BLaER1 treated with 17β-estradiol and CSF1 and Interleukin-3, amounts not matched to agents 10 nM and 100 nM (cell line): ENCODE measurements around the gene POU2F2.

Experiments
- H3K27ac ChIP-seq, 11 experiments: shearing (Covaris generic); formaldehyde crosslinking; 2 replicates each; pipeline ENCODE4 v1.8.1; 2022
- H3K27me3 ChIP-seq, 11 experiments: shearing (Covaris generic); formaldehyde crosslinking; 2 replicates each; pipeline ENCODE4 v1.8.1; 2022
- H3K36me3 ChIP-seq, 11 experiments: shearing (Covaris generic); formaldehyde crosslinking; 2 replicates each; pipeline ENCODE4 v1.8.1; 2022
- H3K4me1 ChIP-seq, 10 experiments: shearing (Covaris generic); formaldehyde crosslinking; 2 replicates each; pipeline ENCODE4 v1.8.1; 2022
- H3K4me2 ChIP-seq, 11 experiments: shearing (Covaris generic); formaldehyde crosslinking; 2 replicates each; pipeline ENCODE4 v1.8.1; 2022
- H3K4me3 ChIP-seq, 10 experiments: shearing (Covaris generic); formaldehyde crosslinking; 2 replicates each; pipeline ENCODE4 v1.8.1; 2022
- H3K9ac ChIP-seq, 11 experiments: shearing (Covaris generic); formaldehyde crosslinking; 2 replicates each; pipeline ENCODE4 v1.8.1; 2022
- H3K9me3 ChIP-seq, 11 experiments: shearing (Covaris generic); formaldehyde crosslinking; replicated peaks in 1 of 11; 2 replicates each; pipeline ENCODE4 v1.8.1; 2022
- H4K20me1 ChIP-seq, 11 experiments: shearing (Covaris generic); formaldehyde crosslinking; 2 replicates each; pipeline ENCODE4 v1.8.1; 2022
- Cebpa-rat ChIP-seq, 11 experiments: shearing (Covaris generic); IDR thresholded peaks; 2 replicates each; pipeline ENCODE4 v1.8.1; 2022

POU2F2 gene

GRCh38 chr19:42057846-42058245 is 74.4 kb downstream of the POU2F2 start:
- Histone ChIP-seq H3K4me1 (peaks cover 15 to 37% (median 22%) of the 10 kb centered on the region in 10 experiments; a peak in 19 of 20 replicates), H3K9ac (0 out of 22 replicates have a peak overlapping the region, but pooled peaks of 1 of the 11 experiments have one; percentile 24), H3K4me2 (0 out of 22 replicates have a peak overlapping the region, but pooled peaks of 1 of the 11 experiments have one; percentile 3), H3K36me3 (peaks cover 89 to 99% (median 96%) of the 10 kb centered on the region in 11 experiments), H3K4me3 (no peak overlapping the region), H4K20me1 (peaks cover 0 to 47% (median 0%) of the 10 kb centered on the region in 11 experiments; a peak in 5 of 22 replicates), H3K9me3 (no peaks in the 10 kb centered on the region), H3K27me3 (no peaks in the 10 kb centered on the region), H3K27ac (no peak overlapping the region)
- TF ChIP-seq Cebpa-rat (IDR thresholded peaks at IDR 0.05) = no peak

GRCh38 chr19:42054205-42054604 is 78.0 kb downstream of the POU2F2 start:
- H3K27me3 ChIP-seq = no peaks in the 10 kb centered on the region
- peaks cover 0 to 43% (median 0%) of the 10 kb centered on the region in 11 experiments; a peak in 8 of 22 replicates for H4K20me1 ChIP-seq
- H3K4me2 ChIP-seq = peak overlapping the region in 5 of 11 experiments; percentile 62 to 87 (median 76); a peak in 7 of 22 replicates
- H3K4me3 ChIP-seq = no peak overlapping the region
- peaks cover 69 to 99% (median 75%) of the 10 kb centered on the region in 11 experiments for H3K36me3 ChIP-seq
- peaks cover 21 to 60% (median 49%) of the 10 kb centered on the region in 10 experiments; a peak in 19 of 20 replicates for H3K4me1 ChIP-seq
- H3K9me3 ChIP-seq = no peaks in the 10 kb centered on the region
- H3K9ac ChIP-seq = no peak overlapping the region
- no peak overlapping the region for H3K27ac ChIP-seq
- TF ChIP-seq Cebpa-rat (IDR thresholded peaks at IDR 0.05) = no peak

GRCh38 chr19:42053037-42053935 is 79.0 kb downstream of the POU2F2 start:
- Histone ChIP-seq H3K9me3 (no peaks in the 10 kb centered on the region), H3K27ac (peak overlapping the region in 2 of 11 experiments; percentile 27 to 55; a peak in 1 of 22 replicates), H3K36me3 (peaks cover 60 to 99% (median 71%) of the 10 kb centered on the region in 11 experiments), H3K9ac (peak overlapping the region in 7 of 11 experiments; percentile 9 to 68 (median 46); a peak in 10 of 22 replicates), H3K4me2 (peak overlapping the region in 9 of 11 experiments; percentile 12 to 87 (median 67); a peak in 17 of 22 replicates), H3K27me3 (no peaks in the 10 kb centered on the region), H4K20me1 (peaks cover 0 to 43% (median 0%) of the 10 kb centered on the region in 11 experiments; a peak in 8 of 22 replicates), H3K4me3 (no peak overlapping the region), H3K4me1 (peaks cover 21 to 66% (median 56%) of the 10 kb centered on the region in 10 experiments; a peak in 19 of 20 replicates)
- no peak for TF ChIP-seq Cebpa-rat (IDR thresholded peaks at IDR 0.05)

GRCh38 chr19:42052241-42052863 is 79.9 kb downstream of the POU2F2 start:
- Histone ChIP-seq H3K4me2 (peak overlapping the region in 9 of 11 experiments; percentile 12 to 87 (median 67); a peak in 17 of 22 replicates), H3K27ac (peak overlapping the region in 6 of 11 experiments; percentile 17 to 57 (median 36); a peak in 8 of 22 replicates)

GRCh38 chr19:42051166-42052115 is 80.8 kb downstream of the POU2F2 start:
- Histone ChIP-seq H3K9ac (peak overlapping the region in 1 of 11 experiments; percentile 45; a peak in 1 of 22 replicates), H3K27me3 (no peaks in the 10 kb centered on the region), H3K4me3 (no peak overlapping the region), H4K20me1 (peaks cover 0 to 33% (median 0%) of the 10 kb centered on the region in 11 experiments; a peak in 8 of 22 replicates), H3K4me2 (peak overlapping the region in 6 of 11 experiments; percentile 62 to 87 (median 74); a peak in 8 of 22 replicates), H3K27ac (peak overlapping the region in 1 of 11 experiments; percentile 55; a peak in 3 of 22 replicates), H3K36me3 (peaks cover 50 to 99% (median 65%) of the 10 kb centered on the region in 11 experiments), H3K9me3 (no peaks in the 10 kb centered on the region), H3K4me1 (peaks cover 6 to 57% (median 49%) of the 10 kb centered on the region in 10 experiments; a peak in 18 of 20 replicates)
- no peak for TF ChIP-seq Cebpa-rat (IDR thresholded peaks at IDR 0.05)

More at GRCh38 chr19:42052241-42052863, 79.9 kb downstream of the POU2F2 start:
- TF ChIP-seq Cebpa-rat (IDR thresholded peaks at IDR 0.05) = no peak
- H3K9me3 ChIP-seq = no peaks in the 10 kb centered on the region
- peaks cover 13 to 64% (median 55%) of the 10 kb centered on the region in 10 experiments; a peak in 19 of 20 replicates for H3K4me1 ChIP-seq
- no peaks in the 10 kb centered on the region for H3K27me3 ChIP-seq
- H3K36me3 ChIP-seq = peaks cover 53 to 99% (median 65%) of the 10 kb centered on the region in 11 experiments
- H3K9ac ChIP-seq = peak overlapping the region in 7 of 11 experiments; percentile 9 to 68 (median 46); a peak in 13 of 22 replicates
- H4K20me1 ChIP-seq = peaks cover 0 to 41% (median 0%) of the 10 kb centered on the region in 11 experiments; a peak in 8 of 22 replicates
- H3K4me3 ChIP-seq = no peak overlapping the region

GRCh38 chr19:42048992-42049391 is 83.3 kb downstream of the POU2F2 start:
- TF ChIP-seq Cebpa-rat (IDR thresholded peaks at IDR 0.05) = no peak
- Histone ChIP-seq H3K27ac (peak overlapping the region in 5 of 11 experiments; percentile 4 to 58 (median 17); a peak in 7 of 22 replicates), H3K36me3 (peaks cover 47 to 99% (median 64%) of the 10 kb centered on the region in 11 experiments), H3K9me3 (no peaks in the 10 kb centered on the region), H3K27me3 (no peaks in the 10 kb centered on the region), H3K4me3 (peak overlapping the region in 6 of 10 experiments; percentile 1 to 38 (median 8); a peak in 3 of 20 replicates), H3K4me2 (peak overlapping the region; percentile 29 to 67 (median 61)), H3K9ac (peak overlapping the region in 5 of 11 experiments; percentile 2 to 25 (median 15); a peak in 3 of 22 replicates), H3K4me1 (peaks cover 6 to 49% (median 40%) of the 10 kb centered on the region in 10 experiments; a peak in 18 of 20 replicates), H4K20me1 (peaks cover 0 to 31% (median 0%) of the 10 kb centered on the region in 11 experiments; a peak in 8 of 22 replicates)

- Histone ChIP-seq H3K4me2 (no peak overlapping the region), H3K9ac (no peak overlapping the region), H3K27me3 (no peaks in the 10 kb centered on the region), H3K36me3 (peaks cover 52 to 100% (median 71%) of the 10 kb centered on the region in 11 experiments), H4K20me1 (peaks cover 0 to 15% (median 0%) of the 10 kb centered on the region in 11 experiments; a peak in 7 of 22 replicates), H3K4me3 (no peak overlapping the region), H3K27ac (no peak overlapping the region), H3K4me1 (peaks cover 6 to 23% (median 16%) of the 10 kb centered on the region in 10 experiments; a peak in 18 of 20 replicates), H3K9me3 (no peaks in the 10 kb centered on the region)
- TF ChIP-seq Cebpa-rat (IDR thresholded peaks at IDR 0.05) = no peak
Observed at GRCh38 chr19:42045575-42045974, 86.7 kb downstream of the POU2F2 start.
